Measurements from ENCODE around the gene SMAD7. TPM values are rescaled to one million over a fixed set of nuclear protein-coding genes. Genes with fewer than 3 reads are reported as not detected.

SMAD7 gene
- polyA plus RNA-seq, 2 of the 4 experiments (the other 2 are of a cell fraction): 19.9 to 26.9 TPM

DNA sequence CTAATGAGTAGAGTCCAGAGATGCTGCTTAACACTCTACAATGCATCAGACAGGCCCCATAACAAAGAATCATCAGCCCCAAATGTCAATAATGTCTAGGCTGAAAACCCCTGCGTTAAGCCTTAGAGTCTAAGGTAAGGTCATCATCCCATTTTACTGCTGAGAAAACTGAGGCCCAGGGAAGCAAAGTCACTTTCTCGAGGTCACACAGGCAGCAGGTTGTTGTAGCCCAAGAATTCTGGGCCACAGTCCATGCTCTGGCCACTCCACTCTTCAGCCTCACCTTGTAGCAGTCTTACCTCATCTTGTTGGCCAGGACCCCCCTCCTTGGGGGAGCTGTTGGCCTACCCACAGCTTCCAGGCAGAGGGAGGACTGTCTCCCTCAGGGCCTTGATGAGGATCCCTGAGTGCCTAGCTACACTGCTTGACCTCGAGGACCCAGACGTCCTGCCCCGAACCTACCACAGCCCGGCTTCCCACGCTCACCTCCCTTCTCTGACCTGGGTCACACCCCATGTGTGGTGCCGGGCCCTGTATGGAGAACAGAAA lies 54.4 kb downstream of the SMAD7 start:
- ATAC-seq (no peak), DNase-seq (ENCODE audit: low read depth in 1 of 2, low spot score in 1 of 2) (no peak), FAIRE-seq (no peak)
- H3K4me1 ChIP-seq: peaks cover 17% of the 10 kb centered on the region
- WGBS (ENCODE audit: missing lambda C conversion rate): 85% methylated on average over 5 of the region's 8 CpGs
- CTCF ChIA-PET: no interaction called here
- no peak overlapping the region for H3K4me3 ChIP-seq
- TF ChIP-seq RCOR1 (IDR thresholded peaks at IDR 0.05; ENCODE audit: low read depth, low read length) (no peak), KDM1A (IDR thresholded peaks at IDR 0.05; ENCODE audit: low read depth) (no peak), KDM5A (IDR thresholded peaks at IDR 0.05) (no peak), POLR2AphosphoS2 (conservative IDR thresholded peaks at IDR 0.05; ENCODE audit: low read length) (no peak), HOXB13 (CRISPR knock-in tag; IDR thresholded peaks at IDR 0.05; ENCODE audit: low read depth) (no peak), EP300 (IDR thresholded peaks at IDR 0.05) (no peak), POLR2A (IDR thresholded peaks at IDR 0.05; ENCODE audit: low read length) (no peak), MAFK (IDR thresholded peaks at IDR 0.05; ENCODE audit: partially characterized antibody) (no peak), FOSB (CRISPR knock-in tag; IDR thresholded peaks at IDR 0.05) (no peak), SMC3 (IDR thresholded peaks at IDR 0.05) (no peak), MYC (IDR thresholded peaks at IDR 0.05; ENCODE audit: borderline replicate concordance, low read length) (no peak)
- POLR2A ChIA-PET: no interaction called here
- 0 out of 3 replicates have a peak overlapping the region, but pooled peaks have one; percentile 28 for H3K4me2 ChIP-seq
- peaks cover 8% of the 10 kb centered on the region; the same call in 2 of the 3 replicates for H3K9me3 ChIP-seq
- H3K27ac ChIP-seq: peak overlapping the region; percentile 52 to 79; a peak in 4 of 6 replicates

- ChIA-PET CTCF (no interaction called here), POLR2A (no interaction called here)
- Histone ChIP-seq H3K4me2 (no peak overlapping the region), H3K4me3 (no peak overlapping the region), H3K4me1 (peaks cover 13% of the 10 kb centered on the region), H3K27ac (peak overlapping the region in 1 of 2 experiments; percentile 36; a peak in 1 of 6 replicates), H3K9me3 (0 out of 3 replicates have a peak, but pooled peaks cover 2% of the 10 kb centered on the region)
- TF ChIP-seq SREBF2 (IDR thresholded peaks at IDR 0.05) (no peak), HOXA7 (CRISPR knock-in tag; IDR thresholded peaks at IDR 0.05) (no peak), E2F6 (IDR thresholded peaks at IDR 0.05; ENCODE audit: borderline replicate concordance, low read depth) (no peak), NR3C1 (IDR thresholded peaks at IDR 0.05) (no peak), HMGXB4 (CRISPR knock-in tag; IDR thresholded peaks at IDR 0.05; ENCODE audit: borderline replicate concordance) (no peak), MAZ (IDR thresholded peaks at IDR 0.05; ENCODE audit: borderline replicate concordance, low read depth, low read length) (no peak), ZC3H11A (IDR thresholded peaks at IDR 0.05) (no peak), PHF8 (IDR thresholded peaks at IDR 0.05; ENCODE audit: borderline replicate concordance, low read depth) (no peak), JUN (IDR thresholded peaks at IDR 0.05) (no peak), ZSCAN20 (CRISPR knock-in tag; IDR thresholded peaks at IDR 0.05) (no peak), RARB (CRISPR knock-in tag; IDR thresholded peaks at IDR 0.05) (no peak), ESRRA (IDR thresholded peaks at IDR 0.05; ENCODE audit: borderline replicate concordance, low read length) (no peak)
- TF ChIP-seq, protein P1, sequence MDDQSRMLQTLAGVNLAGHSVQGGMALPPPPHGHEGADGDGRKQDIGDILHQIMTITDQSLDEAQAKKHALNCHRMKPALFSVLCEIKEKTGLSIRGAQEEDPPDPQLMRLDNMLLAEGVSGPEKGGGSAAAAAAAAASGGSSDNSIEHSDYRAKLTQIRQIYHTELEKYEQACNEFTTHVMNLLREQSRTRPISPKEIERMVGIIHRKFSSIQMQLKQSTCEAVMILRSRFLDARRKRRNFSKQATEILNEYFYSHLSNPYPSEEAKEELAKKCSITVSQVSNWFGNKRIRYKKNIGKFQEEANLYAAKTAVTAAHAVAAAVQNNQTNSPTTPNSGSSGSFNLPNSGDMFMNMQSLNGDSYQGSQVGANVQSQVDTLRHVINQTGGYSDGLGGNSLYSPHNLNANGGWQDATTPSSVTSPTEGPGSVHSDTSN (IDR thresholded peaks at IDR 0.05): no peak
- DNase-seq (ENCODE audit: low read depth in 1 of 2, low spot score in 1 of 2) (no peak), ATAC-seq (no peak), FAIRE-seq (no peak)
- 94% methylated on average over 5 of the region's 5 CpGs for WGBS (ENCODE audit: missing lambda C conversion rate)
Observed at GRCh38 chr18:48894799-48895346, 55.9 kb downstream of the SMAD7 start.

All from A549 (cell line).